Stomach (tissue), 9 donors: ENCODE data around the gene REV3L. TPM values are rescaled to one million over a fixed set of nuclear protein-coding genes. Genes with fewer than 3 reads are reported as not detected.

Experiments used
- DNase-seq, 2 donors: peaks; one replicate each; pipeline versions ENCODE4 v3.0.0 to v3.0.0-alpha.2; 2013 to 2019
- H3K27ac ChIP-seq, 5 donors: fragments of 200-600 bp in 4 of 5; sonication (generic) in 4 of 5; one replicate each; pipeline ENCODE4 v1.5.1; 2013 to 2019; ENCODE audit warnings: mild to moderate bottlenecking in 1 of 5, moderate library complexity in 1 of 5
- H3K27me3 ChIP-seq, 3 donors: fragments of 200-600 bp; sonication (generic); one replicate each; pipeline ENCODE4 v1.5.1; 2017 to 2019; ENCODE audit warnings: mixed run types in 1 of 3
- H3K36me3 ChIP-seq, 4 donors: fragments of 200-600 bp; sonication (generic); 1 replicate in 3 of 4; 2 replicates in 1 of 4; pipeline ENCODE4 v1.5.1; 2016 to 2019
- H3K4me1 ChIP-seq, 4 donors: fragments of 200-600 bp; sonication (generic); one replicate each; pipeline ENCODE4 v1.5.1; 2016 to 2019
- H3K4me3 ChIP-seq, 4 donors: fragments of 200-600 bp; sonication (generic) in 3 of 4; one replicate each; pipeline ENCODE4 v1.5.1; 2016 to 2019; ENCODE audit warnings: mild to moderate bottlenecking in 1 of 4
- H3K9me3 ChIP-seq, 4 donors: fragments of 200-600 bp; sonication (generic); one replicate each; pipeline ENCODE4 v1.5.1; 2016 to 2019
- CTCF ChIP-seq, 7 experiments: fragments of 450-650 bp in 4 of 7; fragments of 200-600 bp in 3 of 7; sonication (generic) in 3 of 7; IDR thresholded peaks; one replicate each; pipeline ENCODE4 v1.5.1; 2016 to 2019; ENCODE audit warnings: antibody characterized with exemption in 7 of 7, control low read depth in 2 of 7, mild to moderate bottlenecking in 1 of 7
- EP300 ChIP-seq: sonication (generic); formaldehyde crosslinking; IDR thresholded peaks from one replicate; pipeline ENCODE4 v1.6.1; 2017; ENCODE audit warnings: antibody characterized with exemption
- POLR2A ChIP-seq, 4 donors: fragments of 450-650 bp; IDR thresholded peaks; one replicate each; pipeline ENCODE4 v1.6.1; 2016; ENCODE audit warnings: antibody characterized with exemption in 4 of 4, control low read depth in 2 of 4, mild to moderate bottlenecking in 1 of 4, moderate library complexity in 1 of 4
- POLR2AphosphoS5 ChIP-seq, 3 donors: sonication (generic); formaldehyde crosslinking; IDR thresholded peaks; one replicate each; pipeline ENCODE4 v1.6.1; 2016; ENCODE audit warnings: antibody characterized with exemption in 3 of 3
- WGBS, 5 donors: extraction: QIAGEN DNeasy Blood & Tissue Kit in 3 of 5; methylation state at CpG; one replicate each; pipeline versions ENCODE4 v1.1.5 to v1.1.7; 2013 to 2018; 5-methylcytosine and 5-hydroxymethylcytosine counted together
- intact Hi-C: fragments of 100-400 bp; cut with DNase I; formaldehyde crosslinking; loops from one replicate; pipeline ENCODE4 v1.15.1; 2023; ENCODE audit warnings: low total_unique reads
- polyA plus RNA-seq, 3 donors: library from polyadenylated mRNA; stranded (reverse); fragments of 200-250 nt; gene quantifications; one replicate each; pipeline ENCODE4 v1.2.3, GENCODE V29; 2013
- total RNA-seq, 5 donors: library from RNA; depleted of rRNA; stranded (reverse); fragments of >200 nt; gene quantifications; one replicate each; pipeline versions ENCODE4 v1.1.0 to v1.2.3, GENCODE V29; 2014 to 2016
- donor health status: healthy with polysubstance abuse.
- donor health status: Bipolar disorder and iron deficiency.
- donor health status: healthy.

REV3L gene
- total and polyA plus RNA-seq, 8 donors: 9.0 to 170 (median 28.3) TPM

GRCh38 chr6:111342913-111343312 lies 140.1 kb downstream of the REV3L start:
- Histone ChIP-seq H3K27me3 (no peaks in the 10 kb centered on the region), H3K9me3 (no peaks in the 10 kb centered on the region), H3K27ac (no peak overlapping the region), H3K36me3 (peaks cover 11 to 63% (median 58%) of the 10 kb centered on the region in 4 donors), H3K4me1 (peaks cover 0 to 5% (median 2%) of the 10 kb centered on the region in 4 donors), H3K4me3 (no peak overlapping the region)
- TF ChIP-seq CTCF (IDR thresholded peaks at IDR 0.05) (no peak), POLR2A (IDR thresholded peaks at IDR 0.05) (no peak), EP300 (no peak), POLR2AphosphoS5 (IDR thresholded peaks at IDR 0.05) (no peak)
- DNase-seq: no peak
- 78 to 86% (median 85%) methylated on average over 1 of the region's 1 CpG for WGBS, 5 donors
- intact Hi-C loops: no loop called here

DNA sequence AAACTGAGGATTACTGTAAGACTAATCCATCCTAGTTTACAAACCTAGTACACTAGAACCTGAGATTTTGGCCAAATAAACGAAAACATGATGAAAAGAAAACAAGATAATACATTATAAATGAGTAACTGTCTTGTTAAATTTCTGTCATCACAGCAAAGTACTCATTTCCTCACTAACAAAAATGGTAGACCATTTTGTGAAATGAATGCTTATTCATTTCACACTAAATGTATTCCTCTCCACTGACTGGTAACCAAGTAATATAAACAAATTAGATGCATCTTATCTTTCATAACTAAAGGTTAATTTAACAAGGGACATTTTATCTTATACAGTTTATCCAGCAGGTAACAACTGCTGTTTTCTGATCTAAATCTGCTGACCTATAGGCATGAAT lies 143.7 kb downstream of the REV3L start:
- Histone ChIP-seq H3K9me3 (no peaks in the 10 kb centered on the region), H3K4me1 (no peaks in the 10 kb centered on the region), H3K4me3 (no peak overlapping the region), H3K27me3 (no peaks in the 10 kb centered on the region), H3K36me3 (peaks cover 11 to 56% (median 44%) of the 10 kb centered on the region in 4 donors), H3K27ac (no peak overlapping the region)
- no peak for DNase-seq
- TF ChIP-seq POLR2AphosphoS5 (IDR thresholded peaks at IDR 0.05): no peak
- no peak for TF ChIP-seq EP300
- no peak for TF ChIP-seq POLR2A (IDR thresholded peaks at IDR 0.05)
- TF ChIP-seq CTCF (IDR thresholded peaks at IDR 0.05): no peak
- WGBS, 5 donors: 67 to 86% (median 77%) methylated on average over 1 of the region's 1 CpG
- intact Hi-C loops: no loop called here

- 76 to 86% (median 77%) methylated on average over 3 of the region's 3 CpGs for WGBS, 5 donors
- no peak for DNase-seq
- Histone ChIP-seq H3K4me1 (no peaks in the 10 kb centered on the region), H3K36me3 (peaks cover 8 to 56% (median 43%) of the 10 kb centered on the region in 4 donors), H3K27ac (no peak overlapping the region), H3K4me3 (no peak overlapping the region), H3K27me3 (no peaks in the 10 kb centered on the region), H3K9me3 (no peaks in the 10 kb centered on the region)
- intact Hi-C loops: no loop called here
- TF ChIP-seq CTCF (IDR thresholded peaks at IDR 0.05) (no peak), POLR2A (IDR thresholded peaks at IDR 0.05) (no peak), EP300 (no peak), POLR2AphosphoS5 (IDR thresholded peaks at IDR 0.05) (no peak)
Observed at GRCh38 chr6:111338843-111339242, 144.2 kb downstream of the REV3L start.

DNA sequence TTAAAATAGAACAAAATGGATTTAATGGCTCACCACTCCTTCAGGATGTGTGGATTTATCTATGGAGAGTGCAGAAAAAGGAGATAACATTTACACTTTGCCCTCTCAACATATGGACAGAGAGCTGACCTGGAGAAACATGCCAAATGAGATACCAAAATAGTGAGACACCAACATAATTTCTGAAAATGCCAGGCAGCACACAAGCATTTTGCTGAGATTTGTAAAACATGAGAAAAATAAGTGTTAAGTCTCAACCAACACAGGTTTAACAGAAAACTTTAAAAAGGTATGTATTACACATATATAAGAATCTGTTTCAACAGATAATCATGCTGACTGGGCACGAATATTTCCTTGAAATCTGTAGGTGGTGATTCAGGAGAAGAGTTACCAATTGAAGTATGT lies 145.2 kb downstream of the REV3L start:
- WGBS, 5 donors: 56 to 88% (median 72%) methylated on average over 1 of the region's 1 CpG
- Histone ChIP-seq H3K27ac (no peak overlapping the region), H3K4me3 (no peak overlapping the region), H3K27me3 (no peaks in the 10 kb centered on the region), H3K4me1 (no peaks in the 10 kb centered on the region), H3K9me3 (no peaks in the 10 kb centered on the region), H3K36me3 (peaks cover 6 to 56% (median 43%) of the 10 kb centered on the region in 4 donors)
- intact Hi-C loops: no loop called here
- no peak for DNase-seq
- TF ChIP-seq POLR2AphosphoS5 (IDR thresholded peaks at IDR 0.05) (no peak), POLR2A (IDR thresholded peaks at IDR 0.05) (no peak), CTCF (IDR thresholded peaks at IDR 0.05) (no peak), EP300 (no peak)
